Left ventricle myocardium inferior (tissue), 1 donor: ENCODE measurements around the gene RHCE. TPM values are rescaled to one million over a fixed set of nuclear protein-coding genes. Genes with fewer than 3 reads are reported as not detected.
"Not testable (repeated sequence)": the region's sequence is repeated elsewhere in the genome, so short reads cannot be mapped to it uniquely, and the experiment has no call there.

ENCODE experiments used
- DNase-seq: peaks from one replicate; pipeline ENCODE4 v3.0.0-alpha.2; 2020
- H3K27ac ChIP-seq: fragments of 200-600 bp; replicated peaks from 2 replicates; pipeline ENCODE4 v1.8.0; 2021
- H3K27me3 ChIP-seq: fragments of 200-600 bp; 2 replicates; pipeline ENCODE4 v1.8.0; 2021; ENCODE audit warnings: low read depth
- H3K36me3 ChIP-seq: fragments of 200-600 bp; 2 replicates; pipeline ENCODE4 v1.8.0; 2021
- H3K4me1 ChIP-seq: fragments of 200-600 bp; 2 replicates; pipeline ENCODE4 v1.8.0; 2021
- H3K4me3 ChIP-seq: fragments of 200-600 bp; 2 replicates; pipeline ENCODE4 v1.8.0; 2021; ENCODE audit warnings: mild to moderate bottlenecking, moderate library complexity
- H3K9me3 ChIP-seq: fragments of 200-600 bp; replicated peaks from 2 replicates; pipeline ENCODE4 v1.8.0; 2021
- intact Hi-C: fragments of 100-400 bp; cut with micrococcal nuclease; formaldehyde crosslinking; loops from one replicate; pipeline ENCODE4 v1.11.0; 2022
- long read RNA-seq: library from polyadenylated mRNA; unstranded; transcript quantifications from one replicate; pipeline ENCODE4 v2.0.0, GENCODE V29; 2021
- total RNA-seq: library from RNA; stranded (reverse); fragmentation: NEBNext Ultra II Directional; extraction: Animal tissue kit (Norgen Biotek cat#: 25700); gene quantifications from one replicate; pipeline ENCODE4 v1.2.1, GENCODE V29; 2021
- TF ChIP-seq, protein P1 (sequence below): fragments of 200-600 bp; IDR thresholded peaks from 2 replicates; pipeline ENCODE4 v1.8.0; 2021; ENCODE audit warnings: antibody characterized with exemption, mild to moderate bottlenecking, borderline replicate concordance
- donor health status: DM: no; HTN: yes; CAD: no; lungs with severe emphysema.

RHCE gene
- total RNA-seq = 1.0 TPM
- long read RNA-seq, partial matches to known transcripts = 0 of 2 reads
- long read RNA-seq, other reads (novel, unspliced or antisense) = 2 of 2 reads

DNA sequence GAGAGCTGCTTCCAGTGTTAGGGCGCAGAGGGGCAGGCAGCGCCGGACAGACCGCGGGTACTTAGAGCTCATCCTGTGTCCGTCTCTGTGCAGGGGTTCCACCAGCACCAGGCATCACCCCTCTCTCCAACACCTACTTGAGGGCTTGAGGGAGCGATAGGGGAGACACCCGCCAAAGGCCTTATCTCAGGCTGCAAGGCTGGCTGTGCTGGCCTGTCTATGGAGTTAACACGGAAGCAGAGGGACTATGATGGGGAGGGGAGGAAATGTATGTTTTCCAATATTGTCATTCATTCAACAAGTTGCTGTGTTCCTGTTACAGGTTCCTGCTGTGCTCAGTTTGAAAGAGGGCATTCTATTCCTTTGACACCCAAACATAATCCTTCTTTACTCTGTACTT, at the start of gene RHCE:
TSS of gene RHCE (minus strand) at position 111 of the 400 bp plus-strand sequence. CDS start at position 72, 39 bp downstream.
- H3K4me1 ChIP-seq, H3K27me3 ChIP-seq, H3K27ac ChIP-seq, H3K4me3 ChIP-seq, H3K36me3 ChIP-seq, DNase-seq, intact Hi-C loops, H3K9me3 ChIP-seq: not testable (repeated sequence)

DNA sequence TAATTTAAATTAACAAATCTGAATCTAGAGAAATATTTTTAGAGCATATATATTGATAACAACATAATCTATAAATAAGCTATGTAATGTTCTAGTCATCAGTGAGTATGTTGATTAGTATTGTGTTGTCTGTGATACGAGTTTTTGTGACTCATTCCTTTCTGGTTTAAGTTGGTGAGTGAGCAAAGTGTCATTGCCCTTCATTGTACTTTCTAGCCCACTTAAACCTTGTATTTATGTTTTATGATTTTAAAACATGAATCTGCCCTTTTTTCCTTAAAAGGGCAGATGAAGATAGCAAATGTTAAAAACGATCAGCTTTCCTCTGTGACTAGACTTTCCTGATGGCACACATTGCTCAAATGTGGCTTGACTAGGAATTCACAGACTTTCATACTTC, 48.6 kb upstream of the RHCE start:
- peaks cover 73% of the 10 kb centered on the region for H3K4me1 ChIP-seq
- peak overlapping the region; percentile 77 for H3K27ac ChIP-seq
- intact Hi-C loops = no loop called here

DNA sequence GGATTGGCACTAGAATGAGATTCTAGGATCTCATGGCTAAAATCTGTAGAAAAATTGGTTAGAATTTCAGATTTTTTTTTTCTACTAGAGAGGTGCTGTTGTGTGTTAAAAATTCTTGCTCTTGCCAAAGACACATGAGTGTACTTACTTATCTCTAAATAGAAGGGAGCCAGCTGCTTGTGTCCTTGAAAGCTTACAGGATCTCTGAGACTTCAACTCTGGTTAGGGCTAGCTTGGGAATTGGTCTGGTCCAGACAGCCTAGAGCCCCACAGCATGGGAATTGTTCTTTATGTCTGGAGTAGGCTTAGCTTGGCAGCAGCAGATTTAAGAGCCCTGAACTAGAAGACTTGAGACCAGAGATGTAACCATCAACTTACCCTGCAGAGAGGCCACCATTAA, 47.4 kb upstream of the RHCE start:
- no peak for DNase-seq
- no peaks in the 10 kb centered on the region for H3K9me3 ChIP-seq
- H3K27me3 ChIP-seq = no peaks in the 10 kb centered on the region
- no peak overlapping the region for H3K4me3 ChIP-seq
- TF ChIP-seq, protein P1, sequence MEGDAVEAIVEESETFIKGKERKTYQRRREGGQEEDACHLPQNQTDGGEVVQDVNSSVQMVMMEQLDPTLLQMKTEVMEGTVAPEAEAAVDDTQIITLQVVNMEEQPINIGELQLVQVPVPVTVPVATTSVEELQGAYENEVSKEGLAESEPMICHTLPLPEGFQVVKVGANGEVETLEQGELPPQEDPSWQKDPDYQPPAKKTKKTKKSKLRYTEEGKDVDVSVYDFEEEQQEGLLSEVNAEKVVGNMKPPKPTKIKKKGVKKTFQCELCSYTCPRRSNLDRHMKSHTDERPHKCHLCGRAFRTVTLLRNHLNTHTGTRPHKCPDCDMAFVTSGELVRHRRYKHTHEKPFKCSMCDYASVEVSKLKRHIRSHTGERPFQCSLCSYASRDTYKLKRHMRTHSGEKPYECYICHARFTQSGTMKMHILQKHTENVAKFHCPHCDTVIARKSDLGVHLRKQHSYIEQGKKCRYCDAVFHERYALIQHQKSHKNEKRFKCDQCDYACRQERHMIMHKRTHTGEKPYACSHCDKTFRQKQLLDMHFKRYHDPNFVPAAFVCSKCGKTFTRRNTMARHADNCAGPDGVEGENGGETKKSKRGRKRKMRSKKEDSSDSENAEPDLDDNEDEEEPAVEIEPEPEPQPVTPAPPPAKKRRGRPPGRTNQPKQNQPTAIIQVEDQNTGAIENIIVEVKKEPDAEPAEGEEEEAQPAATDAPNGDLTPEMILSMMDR = no peak
- peak overlapping the region; percentile 77 for H3K27ac ChIP-seq
- intact Hi-C loops = no loop called here
- H3K36me3 ChIP-seq = no peaks in the 10 kb centered on the region
- H3K4me1 ChIP-seq = peaks cover 73% of the 10 kb centered on the region

More for the DNA sequence above, 48.6 kb upstream of the RHCE start:
- TF ChIP-seq, protein P1 = no peak
- Histone ChIP-seq H3K4me3 (no peak overlapping the region), H3K36me3 (no peaks in the 10 kb centered on the region), H3K27me3 (no peaks in the 10 kb centered on the region), H3K9me3 (no peaks in the 10 kb centered on the region)
- DNase-seq = no peak

DNA sequence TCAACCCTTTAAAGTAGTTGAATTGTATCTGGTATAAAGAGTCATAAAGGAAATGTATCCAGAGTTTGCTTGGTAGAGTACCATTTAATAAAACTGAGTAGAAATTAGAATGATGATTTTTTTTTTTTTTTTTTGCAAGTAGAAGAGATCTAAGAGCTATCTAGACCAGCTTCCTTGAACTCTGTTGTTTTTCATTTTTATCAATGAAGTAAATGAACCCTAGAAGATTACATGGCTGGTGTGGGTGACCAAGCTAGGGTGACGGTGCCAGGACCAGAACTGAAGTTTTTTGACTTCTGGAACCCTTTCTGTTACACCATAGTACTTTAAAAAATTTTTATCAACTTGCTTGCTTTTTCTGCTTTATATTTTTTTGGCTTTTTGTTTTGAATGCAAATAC, 47.0 kb upstream of the RHCE start:
- TF ChIP-seq, protein P1 = no peak
- H3K36me3 ChIP-seq = no peaks in the 10 kb centered on the region
- DNase-seq = no peak
- H3K9me3 ChIP-seq = no peaks in the 10 kb centered on the region
- peaks cover 73% of the 10 kb centered on the region for H3K4me1 ChIP-seq
- peak overlapping the region; percentile 77 for H3K27ac ChIP-seq
- no peak overlapping the region for H3K4me3 ChIP-seq
- H3K27me3 ChIP-seq = no peaks in the 10 kb centered on the region
- intact Hi-C loops = no loop called here

DNA sequence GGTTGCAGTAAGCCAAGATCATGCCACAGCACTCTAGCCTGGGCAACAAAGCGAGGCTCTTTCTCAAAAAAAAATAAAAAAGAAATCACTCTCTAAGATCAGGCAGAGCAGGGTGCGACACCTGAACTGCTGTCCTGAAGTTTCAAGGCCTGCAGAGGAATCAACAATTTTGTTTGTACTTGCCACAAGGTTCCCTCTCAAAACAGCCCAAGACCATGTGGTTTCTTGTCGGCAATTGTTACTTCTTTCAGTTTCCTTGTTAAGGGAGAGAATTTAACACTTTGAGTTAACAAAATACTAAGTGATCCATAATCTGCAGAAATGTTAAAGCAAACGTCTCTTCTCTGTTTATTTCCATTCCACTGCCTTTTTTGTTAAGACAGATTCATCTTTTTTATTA, 46.6 kb upstream of the RHCE start:
- TF ChIP-seq, protein P1 = no peak
- Histone ChIP-seq H3K36me3 (no peaks in the 10 kb centered on the region), H3K4me1 (peaks cover 73% of the 10 kb centered on the region), H3K27ac (peak overlapping the region; percentile 77), H3K4me3 (no peak overlapping the region), H3K9me3 (no peaks in the 10 kb centered on the region), H3K27me3 (no peaks in the 10 kb centered on the region)
- DNase-seq = no peak
- intact Hi-C loops = no loop called here

DNA sequence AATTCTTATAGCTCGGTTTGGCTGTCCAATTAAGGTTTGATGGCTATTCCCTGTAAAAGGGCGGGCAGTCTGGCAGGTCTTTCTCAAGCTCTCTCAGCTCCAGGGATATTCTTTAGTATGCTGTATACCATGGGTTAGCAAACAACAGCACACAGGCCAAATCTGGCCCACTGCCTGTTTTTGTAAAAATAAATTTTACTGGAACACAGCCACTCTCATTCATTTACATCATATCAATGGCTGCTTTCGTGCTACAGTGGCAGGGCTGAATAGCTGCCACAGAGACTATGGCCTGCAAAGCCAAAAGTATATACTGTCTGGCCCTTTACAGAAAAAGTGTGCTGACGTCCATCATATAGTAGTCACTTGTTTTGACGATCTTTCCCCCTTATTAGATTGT, 42.1 kb upstream of the RHCE start:
- no peak for DNase-seq
- Histone ChIP-seq H3K4me1 (peaks cover 65% of the 10 kb centered on the region), H3K27me3 (no peaks in the 10 kb centered on the region), H3K27ac (peak overlapping the region; percentile 61), H3K4me3 (no peak overlapping the region), H3K9me3 (no peaks in the 10 kb centered on the region), H3K36me3 (peaks cover 19% of the 10 kb centered on the region)
- TF ChIP-seq, protein P1 = no peak
- intact Hi-C loops = no loop called here
